Amygdala (tissue), 56 donors: Measurements from ENCODE around the gene ANKRD55.
"Not testable (repeated sequence)": the region's sequence is repeated elsewhere in the genome, so short reads cannot be mapped to it uniquely, and the experiment has no call there.

Experiments used
- DNase-seq, 56 donors: peaks; one replicate each; lab custom pipeline; 2025; lab: John Stamatoyannopoulos, UW

Gene ANKRD55

DNA sequence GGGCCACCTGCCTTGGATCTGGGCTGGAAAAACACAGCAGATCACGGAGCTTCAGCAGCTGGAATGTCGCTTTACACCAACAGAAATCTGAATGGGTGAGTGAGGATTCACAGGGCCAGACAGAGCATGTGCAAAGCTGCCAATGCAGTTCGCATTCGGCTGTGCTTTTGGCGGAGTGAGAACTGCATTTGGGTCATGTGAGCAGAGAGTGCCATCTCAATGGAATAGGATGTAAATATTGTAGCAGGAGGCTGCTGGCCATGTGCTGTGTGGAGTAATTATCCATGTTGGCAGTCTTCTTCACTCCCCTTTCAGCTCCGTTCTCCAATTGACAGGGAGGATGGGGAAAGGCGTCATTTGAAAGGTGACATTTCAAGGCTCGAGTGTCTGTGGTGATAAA is at the start of gene ANKRD55:
Gene ANKRD55 (minus strand): TSS at position 101 of the 400 bp plus-strand sequence. CDS start 417 bp downstream, outside the sequence.
- DNase-seq, result peak in 23 of 56 donors; percentile 1 to 59 (median 12)

- DNase-seq, result no peak
These were observed 49.1 kb upstream of the ANKRD55 start for GRCh38 chr5:56282216-56282615.

GRCh38 chr5:56281489-56282165 is 48.5 kb upstream of the ANKRD55 start:
- no peak for DNase-seq

DNA sequence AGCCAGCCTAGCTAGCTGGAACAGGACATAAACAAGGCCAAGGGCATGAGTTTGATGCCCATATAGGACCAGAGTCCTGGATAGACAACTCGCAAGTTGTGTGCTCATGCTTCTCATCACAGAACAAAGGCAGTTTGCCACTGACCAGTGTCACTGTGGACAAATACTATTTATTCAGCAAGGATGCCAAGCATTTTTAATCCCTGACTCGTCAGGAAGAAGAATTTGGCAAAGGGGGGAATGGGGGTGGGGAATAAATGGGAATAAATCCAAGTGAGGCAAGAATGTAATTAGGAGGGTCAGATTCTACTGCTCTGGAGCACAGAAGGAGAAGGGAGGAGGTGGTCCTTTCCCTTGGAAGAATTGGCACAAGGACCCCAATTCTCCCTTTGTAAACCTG is 46.8 kb upstream of the ANKRD55 start:
- no peak for DNase-seq

GRCh38 chr5:56279291-56279690 is 46.2 kb upstream of the ANKRD55 start:
- DNase-seq, result no peak

GRCh38 chr5:56278335-56278753 is 45.2 kb upstream of the ANKRD55 start:
- no peak for DNase-seq

DNA sequence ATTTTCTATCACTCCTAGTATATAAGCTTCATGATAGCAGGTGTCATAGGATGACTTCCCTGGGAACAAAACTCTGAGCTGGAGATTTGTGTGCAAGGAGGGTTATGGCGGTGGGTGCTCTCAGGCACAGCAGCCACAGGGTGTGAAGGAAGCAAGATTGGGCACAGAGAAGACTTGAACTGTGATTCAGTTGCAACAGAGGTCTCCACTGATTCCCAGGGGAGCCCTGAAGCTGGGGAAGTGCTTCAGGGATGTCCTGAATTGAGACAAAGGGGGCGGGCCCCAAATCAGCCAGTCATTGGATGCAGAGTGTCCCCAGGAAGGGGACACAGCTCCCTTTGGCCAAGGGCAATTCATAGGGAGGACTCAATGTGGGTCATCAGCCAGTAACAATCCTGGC is 44.4 kb upstream of the ANKRD55 start:
- DNase-seq, result no peak

GRCh38 chr5:56273376-56273955 is 40.3 kb upstream of the ANKRD55 start:
- no peak for DNase-seq

GRCh38 chr5:56272765-56273164 is 39.6 kb upstream of the ANKRD55 start:
- no peak for DNase-seq

DNA sequence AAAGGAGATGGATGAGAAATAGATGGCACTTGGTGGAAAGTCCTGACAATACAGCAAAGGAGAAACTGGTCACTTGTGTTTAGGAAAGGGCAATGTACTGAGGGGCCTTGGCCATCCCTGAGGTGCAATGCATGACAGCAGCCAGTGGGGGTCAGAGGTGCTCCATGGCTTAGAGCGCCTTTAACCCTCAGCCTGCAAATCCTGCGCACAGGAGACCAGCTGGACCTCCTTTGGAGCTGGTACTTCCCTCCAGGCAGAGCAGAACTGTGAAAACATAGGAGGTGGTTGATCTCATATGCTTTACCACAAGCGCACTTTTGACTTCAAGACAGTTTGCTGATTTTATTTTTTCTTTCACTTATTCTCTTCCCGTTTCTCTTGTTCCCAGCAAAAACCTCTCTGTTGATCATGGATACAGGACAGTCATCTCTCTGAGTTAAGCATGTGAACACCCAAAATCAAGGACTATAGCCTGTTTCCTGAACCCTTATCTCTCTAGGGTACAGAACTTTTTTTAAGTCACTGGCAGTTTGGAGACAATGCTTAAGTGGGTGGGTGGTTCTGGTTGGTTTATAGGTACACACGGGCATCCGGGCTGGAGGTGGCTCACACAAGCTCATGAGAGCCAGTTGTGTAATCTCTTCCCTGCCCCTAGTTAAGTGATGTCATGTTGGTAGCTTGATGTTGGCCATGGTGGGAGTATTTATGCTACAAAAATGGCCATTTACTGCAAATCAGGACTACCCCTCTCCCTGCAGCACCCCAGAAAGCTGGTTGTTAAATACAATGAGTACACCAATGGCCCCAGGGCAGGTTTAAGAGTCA is 37.6 kb upstream of the ANKRD55 start:
- peak in 55 of 56 donors; percentile 6 to 88 (median 61) for DNase-seq

DNA sequence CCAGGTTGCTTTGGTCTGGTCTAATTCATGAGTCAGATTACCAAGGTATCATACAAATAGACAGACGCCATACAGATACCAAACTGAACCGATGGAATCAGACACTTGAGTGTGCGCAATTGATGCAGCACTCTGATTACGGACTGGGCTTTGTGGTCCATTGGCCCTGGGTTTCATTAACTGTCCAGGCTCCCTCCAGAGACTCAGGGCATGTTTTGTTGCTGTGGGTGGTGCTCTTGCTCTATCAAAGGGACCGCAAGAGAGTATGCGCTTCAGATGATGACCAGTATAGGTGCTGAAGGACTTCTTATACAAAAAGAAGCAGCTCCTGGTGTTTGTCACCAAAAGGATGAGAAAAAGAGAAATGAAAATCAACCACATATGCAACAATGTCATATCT is 36.9 kb upstream of the ANKRD55 start:
- peak in 1 of 56 donors; percentile 4 for DNase-seq

DNA sequence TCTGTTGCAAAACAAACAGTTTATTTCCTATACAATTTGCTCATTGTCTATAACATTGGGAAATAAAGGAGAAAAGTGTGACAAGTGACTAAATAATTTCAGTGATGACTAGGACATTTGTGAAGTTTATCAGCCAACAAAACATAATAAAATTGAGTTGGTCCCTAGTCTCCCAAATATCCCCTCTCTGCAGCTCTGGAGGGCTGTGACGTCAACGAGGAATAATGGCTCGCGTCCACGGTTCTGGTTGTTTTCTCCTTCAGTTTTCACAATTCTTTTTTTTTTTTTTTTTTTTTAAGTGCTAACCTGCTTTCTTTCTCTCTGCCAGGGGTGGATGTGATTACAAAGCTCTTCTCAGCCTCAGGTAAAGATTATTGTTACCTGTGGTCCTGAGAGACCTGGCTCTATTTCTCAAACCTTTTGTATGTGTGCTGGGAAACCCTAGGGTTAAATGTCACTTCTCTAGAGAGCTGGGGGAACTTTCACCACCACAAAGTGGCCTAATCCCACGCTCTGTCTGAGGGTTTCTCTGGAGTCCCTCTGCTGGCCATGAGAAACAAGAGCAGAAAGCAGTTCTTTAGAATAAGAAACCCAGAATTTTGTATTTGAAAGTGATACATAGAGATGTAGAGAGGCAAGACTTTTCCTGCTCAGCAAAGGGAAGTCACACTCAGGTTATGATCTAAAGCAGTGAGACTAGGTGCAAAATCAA is 36.2 kb upstream of the ANKRD55 start:
- peak in 3 of 56 donors; percentile 3 to 9 (median 7) for DNase-seq

GRCh38 chr5:56268707-56269106 is 35.6 kb upstream of the ANKRD55 start:
- not testable (repeated sequence) for DNase-seq

DNA sequence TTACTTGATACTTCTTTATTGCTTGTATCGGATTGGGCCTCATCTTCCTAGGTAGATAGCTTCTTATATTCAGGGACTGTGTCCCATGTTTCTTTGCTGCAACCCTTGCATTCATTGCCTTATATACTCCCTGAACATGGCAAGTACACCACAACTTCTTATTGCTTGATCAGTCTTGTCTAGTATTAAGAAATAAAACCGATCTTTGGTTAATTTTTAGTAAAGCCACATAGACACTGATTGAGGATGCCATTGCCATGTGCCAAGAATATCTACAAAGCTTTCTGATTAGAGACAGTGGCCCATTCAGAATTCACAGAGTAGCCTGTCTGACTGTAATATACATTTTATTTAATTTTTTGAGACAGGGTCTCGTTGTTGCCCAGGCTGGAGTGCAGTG is 34.7 kb upstream of the ANKRD55 start:
- DNase-seq, result no peak

DNA sequence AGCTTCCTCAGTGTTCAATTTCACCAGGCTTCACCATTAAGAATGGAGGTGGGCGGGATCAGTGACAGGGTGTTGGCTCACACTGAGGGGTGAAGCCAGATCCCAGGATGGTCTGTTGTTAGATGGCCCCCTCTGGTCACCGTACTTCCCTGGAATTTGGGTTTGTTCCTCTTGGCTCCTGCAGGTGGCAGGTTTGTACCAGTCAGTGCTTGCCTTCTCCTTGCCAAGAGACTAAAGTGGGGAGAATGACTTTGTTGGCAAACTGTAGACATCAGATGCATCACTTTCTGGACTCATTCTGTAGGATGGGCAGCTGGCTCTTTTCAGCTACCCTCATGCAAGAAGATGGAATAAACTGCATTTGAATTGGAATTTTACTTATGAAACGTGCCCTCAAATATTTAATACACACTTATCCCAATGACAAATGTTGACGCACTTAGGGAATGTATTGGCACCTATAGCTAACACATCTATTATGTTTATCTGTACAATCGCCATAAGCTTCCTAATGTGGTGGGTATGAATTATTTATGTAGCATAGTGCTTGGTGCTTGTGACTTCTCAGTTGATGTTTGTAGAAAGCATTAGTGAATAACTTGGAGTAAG is 31.4 kb upstream of the ANKRD55 start:
- peak in 5 of 56 donors; percentile 1 to 5 (median 1) for DNase-seq

DNA sequence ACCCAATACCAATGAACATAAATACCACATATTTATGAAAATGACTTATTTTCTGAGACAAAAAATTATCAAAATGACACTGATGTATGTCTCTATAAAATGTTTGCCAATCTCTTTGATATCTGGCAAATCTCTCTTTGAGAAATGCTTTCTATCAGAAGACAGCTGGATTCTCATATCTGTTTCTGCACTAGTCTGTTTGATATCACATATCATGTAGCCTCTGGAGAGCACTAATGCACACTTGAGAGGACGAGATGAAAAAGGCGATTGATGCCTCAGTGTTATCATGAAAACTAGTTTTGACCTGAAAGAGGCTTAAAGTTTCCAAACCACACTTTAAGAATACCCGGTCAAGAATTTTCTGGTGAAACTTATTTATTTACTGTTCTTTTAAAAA is 29.1 kb upstream of the ANKRD55 start:
- DNase-seq, result no peak

- DNase-seq, result no peak
These were observed 25.9 kb upstream of the ANKRD55 start for GRCh38 chr5:56259002-56259511.

- DNase-seq, result not testable (repeated sequence)
These were observed 24.8 kb upstream of the ANKRD55 start for GRCh38 chr5:56257763-56258529.

DNA sequence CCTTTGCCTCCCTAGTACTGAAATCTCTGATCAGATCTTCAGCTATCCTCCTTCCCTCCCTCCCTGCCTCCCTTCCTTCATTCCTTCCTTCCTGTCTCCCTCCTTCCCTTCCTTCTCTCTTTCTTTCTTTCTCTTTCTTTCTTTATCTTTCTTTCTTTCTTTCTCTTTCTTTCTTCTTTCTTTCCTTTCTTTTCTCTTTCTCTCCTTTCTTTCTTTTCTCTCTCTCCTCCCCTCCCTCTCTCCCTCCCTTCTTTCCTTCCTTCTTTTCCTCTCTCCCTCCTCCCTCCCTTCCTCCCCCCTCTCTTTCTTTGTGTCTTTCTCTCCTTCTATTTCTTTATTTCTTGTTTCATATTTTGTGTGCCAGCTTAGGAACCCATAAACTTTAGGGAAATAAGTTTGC is 23.9 kb upstream of the ANKRD55 start:
- no peak for DNase-seq
